CD4-positive, alpha-beta T cell treated with Interferon alpha-2 for 1 hour (primary cell): ENCODE results near the gene PTOV1.
"Not testable (repeated sequence)": the region's sequence is repeated elsewhere in the genome, so short reads cannot be mapped to it uniquely, and the experiment has no call there.

Source experiments
- DNase-seq, 2 donors: peaks; one replicate each; pipeline ENCODE4 v3.0.0-alpha.2; 2020 to 2022

Gene PTOV1

GRCh38 chr19:49818649-49819370 is 32.1 kb upstream of the PTOV1 start:
- peak in 1 of 2 donors; percentile 19 for DNase-seq

- not testable (repeated sequence) for DNase-seq
Observed at GRCh38 chr19:49819452-49820115, 31.4 kb upstream of the PTOV1 start.

GRCh38 chr19:49820125-49820524 is 30.8 kb upstream of the PTOV1 start:
- no peak for DNase-seq

- DNase-seq: no peak
Observed at GRCh38 chr19:49823472-49823871, 27.5 kb upstream of the PTOV1 start.

- no peak for DNase-seq
Observed at GRCh38 chr19:49824662-49825061, 26.3 kb upstream of the PTOV1 start.

- no peak for DNase-seq
Observed at GRCh38 chr19:49827034-49827433, 23.9 kb upstream of the PTOV1 start.

GRCh38 chr19:49829200-49829599 is 21.8 kb upstream of the PTOV1 start:
- no peak for DNase-seq

GRCh38 chr19:49829721-49830120 is 21.2 kb upstream of the PTOV1 start:
- no peak for DNase-seq

GRCh38 chr19:49830766-49831165 is 20.2 kb upstream of the PTOV1 start:
- no peak for DNase-seq

- DNase-seq: no peak
Observed at GRCh38 chr19:49831592-49831991, 19.4 kb upstream of the PTOV1 start.

GRCh38 chr19:49832556-49832955 is 18.4 kb upstream of the PTOV1 start:
- DNase-seq: no peak

- DNase-seq: no peak
Observed at GRCh38 chr19:49833599-49833998, 17.4 kb upstream of the PTOV1 start.

- DNase-seq: no peak
Observed at GRCh38 chr19:49835562-49835961, 15.4 kb upstream of the PTOV1 start.

GRCh38 chr19:49836176-49837008 is 14.6 kb upstream of the PTOV1 start:
- DNase-seq: no peak

GRCh38 chr19:49837009-49837310 is 14.0 kb upstream of the PTOV1 start:
- no peak for DNase-seq

GRCh38 chr19:49837425-49837824 is 13.5 kb upstream of the PTOV1 start:
- no peak for DNase-seq

GRCh38 chr19:49838885-49839588 is 11.9 kb upstream of the PTOV1 start:
- no peak for DNase-seq

- DNase-seq: no peak
Observed at GRCh38 chr19:49839713-49840112, 11.2 kb upstream of the PTOV1 start.

- no peak for DNase-seq
Observed at GRCh38 chr19:49840321-49840720, 10.6 kb upstream of the PTOV1 start.

GRCh38 chr19:49840736-49841249 is 10.2 kb upstream of the PTOV1 start:
- DNase-seq: no peak

- DNase-seq: peak in 1 of 2 donors; percentile 40
Observed at GRCh38 chr19:49843265-49843664, 7.7 kb upstream of the PTOV1 start.

- no peak for DNase-seq
Observed at GRCh38 chr19:49844138-49845095, 6.5 kb upstream of the PTOV1 start.
